CD4-positive, alpha-beta T cell treated with Interleukin-2 at 100 ng/mL for 4 hours (primary cell): ENCODE results near the gene CDC14A.

Source experiments
- DNase-seq: peaks from one replicate; pipeline ENCODE4 v3.0.0-alpha.2; 2020; ENCODE audit warnings: low spot score

CDC14A gene

GRCh38 chr1:100496896-100497295 is 144.6 kb downstream of the CDC14A start:
- no peak for DNase-seq

GRCh38 chr1:100497796-100498195 is 145.5 kb downstream of the CDC14A start:
- DNase-seq, result no peak

- DNase-seq, result no peak
Observed at GRCh38 chr1:100499194-100499811, 147.0 kb downstream of the CDC14A start.

GRCh38 chr1:100502052-100502792 is 149.9 kb downstream of the CDC14A start:
- no peak for DNase-seq

GRCh38 chr1:100506217-100506616 is 153.9 kb downstream of the CDC14A start:
- DNase-seq, result no peak

GRCh38 chr1:100510451-100510850 is 158.1 kb downstream of the CDC14A start:
- no peak for DNase-seq

- no peak for DNase-seq
Observed at GRCh38 chr1:100511058-100511457, 158.8 kb downstream of the CDC14A start.

GRCh38 chr1:100511773-100512172 is 159.5 kb downstream of the CDC14A start:
- DNase-seq, result no peak

GRCh38 chr1:100512803-100513352 is 160.6 kb downstream of the CDC14A start:
- DNase-seq, result no peak

- no peak for DNase-seq
Observed at GRCh38 chr1:100516857-100517256, 164.6 kb downstream of the CDC14A start.

- DNase-seq, result no peak
Observed at GRCh38 chr1:100517515-100517914, 165.2 kb downstream of the CDC14A start.

- DNase-seq, result no peak
Observed at GRCh38 chr1:100518023-100518422, 165.7 kb downstream of the CDC14A start.

- DNase-seq, result no peak
Observed at GRCh38 chr1:100523038-100523652, 170.8 kb downstream of the CDC14A start.

- no peak for DNase-seq
Observed at GRCh38 chr1:100524355-100524754, 172.0 kb downstream of the CDC14A start.

- no peak for DNase-seq
Observed at GRCh38 chr1:100526894-100527293, 174.6 kb downstream of the CDC14A start.

- no peak for DNase-seq
Observed at GRCh38 chr1:100528871-100529270, 176.6 kb downstream of the CDC14A start.

GRCh38 chr1:100530141-100530540 is 177.8 kb downstream of the CDC14A start:
- DNase-seq, result no peak

GRCh38 chr1:100530880-100531487 is 178.7 kb downstream of the CDC14A start:
- DNase-seq, result peak; percentile 37

- DNase-seq, result no peak
Observed at GRCh38 chr1:100532645-100533044, 180.3 kb downstream of the CDC14A start.

- DNase-seq, result no peak
Observed at GRCh38 chr1:100535264-100535663, 183.0 kb downstream of the CDC14A start.

GRCh38 chr1:100536031-100536430 is 183.7 kb downstream of the CDC14A start:
- no peak for DNase-seq
